Mucosa of descending colon (tissue), 3 donors: Measurements from ENCODE around the gene SRSF3. TPM values are rescaled to one million over a fixed set of nuclear protein-coding genes. Genes with fewer than 3 reads are reported as not detected.

Experiments used
- ATAC-seq: fragments of 200-7000 bp; cut with Tn5 transposase; one replicate; pipeline ENCODE4 v1.9.1; 2020; ENCODE audit warnings: mild to moderate bottlenecking, moderate library complexity
- DNase-seq, 3 donors: peaks; one replicate each; pipeline ENCODE4 v3.0.0-alpha.2; 2020
- H3K36me3 ChIP-seq: fragments of 200-600 bp; one replicate; pipeline ENCODE4 v1.8.0; 2021; ENCODE audit warnings: low read depth, mild to moderate bottlenecking
- H3K4me1 ChIP-seq: fragments of 200-600 bp; one replicate; pipeline ENCODE4 v1.8.0; 2021; ENCODE audit warnings: low read depth, mild to moderate bottlenecking
- H3K4me3 ChIP-seq: fragments of 200-600 bp; one replicate; pipeline ENCODE4 v1.8.0; 2021; ENCODE audit warnings: mild to moderate bottlenecking
- H3K9me3 ChIP-seq: fragments of 200-600 bp; one replicate; pipeline ENCODE4 v1.8.0; 2021; ENCODE audit warnings: mild to moderate bottlenecking
- CTCF ChIP-seq: fragments of 200-600 bp; IDR thresholded peaks from one replicate; pipeline ENCODE4 v1.8.0; 2022; ENCODE audit warnings: antibody characterized with exemption, mild to moderate bottlenecking
- intact Hi-C, 2 donors: fragments of 100-400 bp; cut with DNase I in 1 of 2; cut with micrococcal nuclease in 1 of 2; formaldehyde crosslinking; loops; one replicate each; pipeline versions ENCODE4 v1.11.0 to v1.11.1; 2022; cut with DNase I, micrococcal nuclease
- total RNA-seq, 3 donors: library from RNA; stranded (reverse); fragmentation: NEBNext Ultra II Directional in 2 of 3; extraction: Animal tissue kit (Norgen Biotek cat#: 25700) in 2 of 3; gene quantifications; one replicate each; pipeline versions ENCODE4 v1.2.1 to v1.2.4, GENCODE V29; 2021 to 2023
- donor health status: DM: no; HTN: no; CAD: no; lungs with moderate emphysema.
- donor health status: DM: no; HTN: no; CAD: no.
- donor health status: DM: no; HTN: yes; CAD: no.

Gene SRSF3
- total RNA-seq, 3 donors from 2014 or later = 176 to 243 (median 229) TPM

- no peaks in the 10 kb centered on the region for H3K9me3 ChIP-seq
- H3K36me3 ChIP-seq = no peaks in the 10 kb centered on the region
- TF ChIP-seq CTCF = no peak
- intact Hi-C loops = no loop called here
- ATAC-seq = no peak
- no peak overlapping the region for H3K4me3 ChIP-seq
- H3K4me1 ChIP-seq = peaks cover 13% of the 10 kb centered on the region
- DNase-seq = no peak
Observed at GRCh38 chr6:36634317-36635108, 40.4 kb downstream of the SRSF3 start.

- DNase-seq = no peak
- no peak for ATAC-seq
- TF ChIP-seq CTCF = no peak
- Histone ChIP-seq H3K4me3 (no peak overlapping the region), H3K36me3 (no peaks in the 10 kb centered on the region), H3K9me3 (no peaks in the 10 kb centered on the region), H3K4me1 (peaks cover 13% of the 10 kb centered on the region)
- intact Hi-C loops = no loop called here
Observed at GRCh38 chr6:36636283-36636682, 42.1 kb downstream of the SRSF3 start.

- Histone ChIP-seq H3K36me3 (no peaks in the 10 kb centered on the region), H3K4me3 (no peak overlapping the region), H3K4me1 (peaks cover 13% of the 10 kb centered on the region), H3K9me3 (no peaks in the 10 kb centered on the region)
- DNase-seq (no peak), ATAC-seq (no peak)
- TF ChIP-seq CTCF = no peak
- intact Hi-C loops = no loop called here
Observed at GRCh38 chr6:36636687-36637418, 42.7 kb downstream of the SRSF3 start.

GRCh38 chr6:36638579-36638978 lies 44.4 kb downstream of the SRSF3 start:
- no peak for DNase-seq
- ATAC-seq = no peak
- Histone ChIP-seq H3K36me3 (no peaks in the 10 kb centered on the region), H3K4me1 (peaks cover 30% of the 10 kb centered on the region), H3K9me3 (no peaks in the 10 kb centered on the region), H3K4me3 (no peak overlapping the region)
- no peak for TF ChIP-seq CTCF
- intact Hi-C loops = no loop called here

- TF ChIP-seq CTCF = no peak
- no peaks in the 10 kb centered on the region for H3K9me3 ChIP-seq
- DNase-seq = no peak
- H3K4me3 ChIP-seq = no peak overlapping the region
- intact Hi-C loops = no loop called here
- no peak for ATAC-seq
- no peaks in the 10 kb centered on the region for H3K36me3 ChIP-seq
- peaks cover 24% of the 10 kb centered on the region for H3K4me1 ChIP-seq
Observed at GRCh38 chr6:36639171-36639808, 45.1 kb downstream of the SRSF3 start.
